GM21526 (cell line): ENCODE measurements around the gene ATP13A3.
"Not testable (repeated sequence)": the region's sequence is repeated elsewhere in the genome, so short reads cannot be mapped to it uniquely, and the experiment has no call there.

ENCODE experiments used
- ATAC-seq: cut with Tn5 transposase; IDR thresholded peaks from one replicate; pipeline ENCODE4 v1.9.1; 2021; ENCODE audit warnings: moderate library complexity; ENCODE audit not compliant: unreplicated experiment, low FRiP score

Gene ATP13A3

DNA sequence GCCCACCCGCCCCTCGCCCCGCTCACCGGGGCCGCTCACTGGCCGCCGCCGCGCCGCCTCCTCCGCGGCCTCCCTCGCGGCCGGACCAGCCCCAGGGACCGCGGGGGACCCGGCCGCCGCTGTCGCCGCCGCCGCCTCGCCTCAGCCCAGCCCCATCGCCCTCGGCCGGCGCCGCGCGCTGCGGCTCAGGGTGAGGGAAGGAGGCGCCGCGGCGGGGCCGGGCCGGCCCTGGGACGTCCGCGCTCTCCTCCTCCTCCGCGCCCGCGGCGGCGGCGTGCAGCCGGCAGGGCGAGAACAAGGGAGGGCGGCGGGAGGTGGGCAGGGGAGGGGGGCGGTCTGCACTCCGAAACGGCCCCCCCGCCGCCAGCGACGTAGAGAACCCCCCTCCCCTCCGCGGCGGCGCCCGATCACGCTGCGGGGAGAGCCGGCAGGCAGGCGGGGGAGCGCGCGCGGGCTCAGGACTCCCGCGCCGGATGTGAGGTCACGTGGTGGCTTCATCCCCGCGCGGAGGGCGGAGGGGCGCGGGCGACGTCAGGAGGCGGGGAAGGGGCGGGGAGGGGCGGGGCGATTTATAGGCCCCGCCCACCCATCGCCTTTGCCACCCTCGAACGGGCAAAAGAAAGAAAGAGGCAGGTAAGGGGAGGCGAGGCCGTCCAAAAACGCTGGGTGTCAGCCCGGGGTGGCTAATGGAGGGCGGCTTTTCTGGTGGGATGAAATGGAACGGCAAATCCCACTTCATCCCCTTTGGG, at the start of gene ATP13A3:
Gene ATP13A3 (minus strand): TSS at position 463 of the 749 bp plus-strand sequence. CDS start 24,812 bp downstream, outside the sequence.
- peak; percentile 58 for ATAC-seq

DNA sequence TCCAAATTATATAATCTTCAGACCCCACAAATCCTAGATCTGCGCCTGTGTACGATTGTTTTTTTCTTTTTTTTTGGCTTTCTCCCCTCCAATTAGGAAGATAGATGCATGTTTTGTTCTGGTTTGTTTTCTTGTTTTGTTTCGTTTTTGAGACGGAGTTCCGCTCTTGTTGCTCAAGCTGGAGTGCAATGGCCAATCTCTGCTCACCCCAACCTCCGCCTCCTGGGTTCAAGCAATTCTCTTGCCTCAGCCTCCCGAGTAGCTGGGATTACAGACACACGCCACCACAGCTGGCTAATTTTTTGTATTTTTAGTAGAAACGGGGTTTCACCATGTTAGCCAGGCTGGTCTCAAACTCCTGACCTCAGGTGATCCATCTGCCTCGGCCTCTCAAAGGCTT, 48.4 kb upstream of the ATP13A3 start:
- ATAC-seq: not testable (repeated sequence)

DNA sequence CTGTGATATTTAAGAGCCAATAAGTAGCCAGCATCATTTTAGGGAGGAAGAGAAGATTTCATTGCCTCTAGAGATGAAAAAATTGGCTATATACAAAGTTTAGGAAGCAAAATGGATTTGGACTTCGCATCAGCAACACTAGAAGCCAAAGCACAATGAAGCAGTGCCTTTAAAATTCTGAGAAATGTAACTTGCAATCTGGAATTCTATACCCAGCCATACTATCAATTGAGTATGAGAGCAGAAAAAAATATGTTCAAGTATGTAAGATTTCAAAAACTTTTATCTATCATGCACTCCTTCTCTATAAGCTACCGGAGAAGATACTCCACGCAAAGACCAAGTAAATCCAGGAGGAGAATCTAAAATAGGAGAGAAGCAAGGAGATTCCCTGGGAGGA, 47.4 kb upstream of the ATP13A3 start:
- no peak for ATAC-seq

DNA sequence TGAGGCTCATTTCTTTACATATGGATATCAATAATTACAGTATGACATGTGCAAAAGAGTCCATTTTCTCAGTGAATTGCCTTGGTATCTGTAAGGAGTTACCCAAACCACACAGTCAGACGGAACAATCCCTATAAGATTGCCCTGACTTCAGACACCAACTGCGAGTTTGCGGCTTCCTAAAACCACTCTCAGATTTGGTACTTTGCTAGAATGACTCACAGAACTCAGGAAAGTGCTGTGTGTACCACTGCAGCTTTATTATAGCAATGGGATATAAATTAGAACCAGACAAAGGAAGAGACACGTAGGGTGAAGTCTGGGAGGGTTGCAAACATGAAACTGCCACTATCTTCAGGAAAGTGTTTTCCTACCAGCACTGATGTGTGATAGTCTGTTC, 45.8 kb upstream of the ATP13A3 start:
- no peak for ATAC-seq

DNA sequence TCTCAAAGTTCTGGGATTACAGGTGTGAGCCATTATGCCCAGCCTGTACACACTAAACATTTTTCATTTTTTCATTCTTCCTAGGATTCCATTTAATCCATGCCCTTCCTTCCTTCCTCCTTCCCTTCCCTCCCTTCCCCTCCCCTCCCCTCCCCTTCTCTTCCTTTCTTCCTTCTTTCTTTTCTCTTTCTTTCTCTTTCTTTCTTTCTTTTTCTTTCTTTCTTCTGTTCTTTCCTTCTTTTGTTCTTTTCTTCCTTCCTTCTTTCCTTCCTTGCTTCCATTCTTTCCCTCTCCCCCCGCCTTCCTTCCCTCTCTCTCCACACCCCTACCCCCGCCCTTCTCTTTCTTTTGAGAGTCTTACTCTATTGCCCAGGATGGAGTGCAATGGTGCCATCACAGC, 40.9 kb upstream of the ATP13A3 start:
- no peak for ATAC-seq

DNA sequence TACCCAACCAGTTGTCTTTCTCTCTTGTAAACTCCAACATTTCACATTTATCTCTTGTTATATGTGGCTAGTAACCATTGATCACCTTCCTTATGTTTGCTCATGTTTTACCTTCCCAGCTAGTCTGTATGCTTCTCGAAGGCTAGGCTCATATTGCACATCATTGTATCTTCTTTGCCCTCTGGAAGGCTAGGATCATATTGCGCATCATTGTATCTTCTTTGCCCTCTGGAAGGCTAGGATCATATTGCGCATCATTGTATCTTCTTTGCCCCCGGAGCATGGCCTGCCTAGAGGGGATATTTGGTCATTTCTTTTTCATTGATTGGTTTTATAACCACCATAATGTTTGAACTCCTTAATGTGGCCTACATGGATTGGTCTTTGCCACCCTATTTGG, 39.4 kb upstream of the ATP13A3 start:
- ATAC-seq: no peak

DNA sequence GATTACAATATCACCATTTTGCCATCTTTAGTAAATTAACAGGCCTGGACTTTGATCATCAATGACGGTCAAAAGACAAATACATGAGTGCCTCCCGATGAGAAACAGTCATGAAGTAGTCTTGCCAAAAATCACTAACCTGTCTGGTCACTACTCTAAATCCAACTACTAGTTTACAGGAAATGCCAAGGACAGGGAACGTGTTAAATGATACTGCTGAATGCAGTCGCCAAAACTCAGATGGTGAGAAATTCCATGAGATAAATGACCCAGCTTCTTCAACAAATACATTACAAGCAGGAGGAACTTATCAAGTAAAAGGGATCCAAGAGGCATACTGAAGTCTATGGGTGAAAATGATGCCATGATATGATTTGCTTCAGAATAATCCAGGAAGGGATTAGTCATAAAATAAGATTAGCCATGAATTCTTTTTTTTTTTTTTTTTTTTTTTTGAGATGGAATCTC, 35.8 kb upstream of the ATP13A3 start:
- no peak for ATAC-seq

DNA sequence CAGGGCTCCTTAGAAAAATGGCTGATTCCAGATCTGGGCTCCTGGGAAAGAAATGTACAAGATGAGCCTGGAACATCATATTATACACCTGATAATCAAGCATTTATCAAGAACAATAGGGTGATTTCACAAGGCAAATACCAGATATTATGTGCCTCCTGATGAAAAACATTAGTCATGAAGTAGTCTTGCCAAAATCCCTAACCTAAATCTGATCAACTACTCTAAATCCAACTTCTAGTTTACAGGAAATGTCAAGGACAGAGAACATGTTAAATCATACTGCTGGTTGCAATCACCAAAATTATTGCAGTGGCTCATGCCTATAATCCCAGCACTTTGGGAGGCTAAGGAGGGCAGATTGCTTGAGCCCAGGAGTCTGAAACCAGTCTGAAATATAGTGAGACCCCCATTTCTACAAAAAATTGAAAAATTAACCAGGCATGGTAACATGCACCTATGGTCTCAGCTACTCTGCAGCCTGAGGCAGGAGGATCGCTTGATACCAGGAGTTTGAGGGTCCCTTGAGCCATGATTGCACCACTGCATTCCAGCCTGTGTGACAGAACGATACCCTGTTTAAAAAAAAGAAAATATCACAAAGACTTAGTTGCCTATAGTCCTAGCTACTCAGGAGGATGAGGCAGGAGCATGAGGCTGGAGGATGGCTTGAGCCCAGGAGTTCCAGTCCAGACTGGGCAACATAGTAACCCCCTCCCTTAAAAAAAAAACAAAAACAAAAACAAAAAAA, 34.9 kb upstream of the ATP13A3 start:
- ATAC-seq: no peak

DNA sequence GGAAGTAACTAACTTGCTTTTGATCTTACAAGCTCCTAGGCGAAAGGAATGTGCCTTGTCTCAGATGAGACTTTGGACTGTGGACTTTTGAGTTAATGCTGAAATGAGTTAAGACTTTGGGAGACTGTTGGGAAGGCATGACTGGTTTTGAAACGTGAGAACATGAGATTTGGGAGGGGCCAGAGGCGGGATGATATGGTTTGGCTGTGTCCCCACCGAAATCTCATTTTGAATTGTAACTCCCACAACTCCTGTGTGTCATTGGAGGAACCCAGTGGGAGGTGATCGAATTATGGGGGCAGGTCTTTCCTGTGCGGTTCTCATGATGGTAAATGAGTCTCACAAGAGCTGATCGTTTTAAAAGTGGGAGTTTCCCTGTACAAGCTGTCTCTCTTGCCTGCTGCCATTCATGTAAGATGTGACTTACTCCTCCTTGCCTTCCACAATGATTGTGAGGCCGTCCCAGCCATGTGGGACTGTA, 33.9 kb upstream of the ATP13A3 start:
- ATAC-seq: peak; percentile 55

DNA sequence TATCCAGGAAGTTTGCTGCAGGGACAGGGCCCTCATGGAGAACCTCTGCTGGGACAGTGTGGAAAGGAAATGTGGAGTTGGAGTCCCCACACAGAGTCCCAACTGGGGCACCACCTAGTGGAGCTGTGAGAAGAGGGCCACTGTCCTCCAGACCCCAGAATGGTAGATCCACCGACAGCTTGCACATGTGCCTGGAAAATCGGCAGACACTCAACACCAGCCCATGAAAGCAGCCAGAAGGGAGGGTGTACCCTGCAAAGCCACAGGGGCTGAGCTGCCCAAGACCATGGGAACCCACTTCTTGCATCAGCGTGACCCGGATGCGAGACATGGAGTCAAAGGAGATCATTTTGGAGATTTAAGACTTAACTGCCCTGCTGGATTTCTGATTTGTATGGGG, 33.4 kb upstream of the ATP13A3 start:
- not testable (repeated sequence) for ATAC-seq

DNA sequence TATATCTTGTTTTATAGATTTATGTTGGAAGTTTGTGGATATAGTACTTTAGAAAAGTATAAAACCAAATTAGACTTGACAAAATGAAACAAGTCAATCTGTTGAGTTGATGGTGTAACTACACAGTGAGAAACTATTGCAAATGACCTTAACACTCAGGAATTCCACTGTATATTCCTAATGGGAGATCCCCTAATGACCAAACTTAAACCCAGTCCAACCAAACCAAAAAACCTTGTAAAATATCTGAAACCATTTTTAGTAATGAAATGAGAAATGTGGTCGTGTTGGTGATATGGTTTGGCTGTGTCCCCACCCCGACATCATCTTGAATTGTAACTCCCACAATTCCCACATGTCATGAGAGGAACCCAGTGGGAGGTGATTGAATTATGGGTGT, 31.9 kb upstream of the ATP13A3 start:
- no peak for ATAC-seq

DNA sequence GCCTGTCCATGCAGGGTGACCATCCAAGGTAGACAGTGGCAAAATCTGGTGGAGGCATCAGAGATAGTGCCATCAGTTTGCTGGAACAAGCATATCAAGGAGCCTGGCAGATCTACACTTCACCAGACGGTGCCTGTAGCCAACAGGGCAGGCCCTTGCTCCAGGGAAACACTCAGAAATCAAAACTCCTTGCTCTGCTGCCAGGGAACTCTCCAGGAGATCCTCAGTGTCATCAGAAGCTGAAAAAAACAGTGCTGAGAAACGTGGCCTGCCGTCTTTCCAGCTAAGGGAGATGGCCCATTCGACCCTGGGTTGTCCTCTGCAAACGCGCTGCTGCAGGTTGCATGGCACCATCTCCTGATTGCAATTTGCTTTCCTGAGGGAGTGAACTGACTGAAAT, 30.5 kb upstream of the ATP13A3 start:
- ATAC-seq: no peak

DNA sequence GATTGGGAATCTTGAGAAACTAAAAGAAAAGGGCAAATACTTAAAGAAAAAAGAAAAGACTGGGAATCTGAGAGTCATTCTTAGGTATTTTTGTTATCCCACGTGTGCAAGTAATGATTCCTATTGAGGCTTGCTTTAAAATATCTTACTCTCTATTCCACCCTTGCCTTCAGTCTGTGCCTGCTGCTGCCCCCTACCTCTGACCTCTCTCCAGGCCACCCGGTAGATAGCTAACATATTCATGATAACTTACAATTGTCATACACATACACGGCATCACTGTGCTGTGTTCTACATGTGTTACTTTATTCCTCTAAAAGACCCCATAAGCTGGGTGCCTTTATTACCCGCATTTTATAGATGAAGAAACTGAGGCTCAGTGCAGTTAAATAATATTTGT, 27.8 kb upstream of the ATP13A3 start:
- ATAC-seq: no peak

DNA sequence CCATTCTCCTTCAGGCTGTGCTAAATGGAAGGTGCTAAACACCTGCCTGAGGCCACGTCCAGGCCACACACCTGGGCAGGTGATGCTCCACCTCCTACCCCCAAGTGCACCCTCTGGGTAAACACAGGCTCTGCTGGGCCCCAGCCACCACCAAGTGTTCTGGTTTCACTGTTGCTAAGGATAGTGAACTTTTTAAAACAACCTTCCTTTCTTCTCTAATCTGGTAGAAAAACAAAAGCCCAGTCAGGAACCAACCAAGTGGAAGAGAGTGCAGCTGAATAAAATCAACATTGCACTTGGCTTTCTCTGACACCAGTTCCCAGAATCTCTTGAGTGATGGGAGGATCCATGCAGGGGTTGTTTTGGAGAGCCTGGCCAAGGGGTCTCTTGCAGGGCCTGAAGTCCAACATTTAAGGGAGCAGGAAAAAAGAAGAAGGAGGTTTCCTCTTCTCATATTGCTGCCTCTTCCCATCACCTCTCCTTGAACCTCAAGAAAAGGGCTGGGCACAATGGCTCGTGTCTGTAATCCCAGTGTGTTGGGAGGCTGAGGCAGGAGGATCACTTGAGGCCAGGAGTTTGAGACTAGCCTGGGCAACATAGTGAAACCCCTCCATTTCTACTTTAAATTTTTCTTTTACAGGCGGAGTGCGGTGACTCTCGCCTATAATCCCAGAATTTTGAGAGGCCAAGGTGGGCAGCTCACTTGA, 26.2 kb upstream of the ATP13A3 start:
- ATAC-seq: no peak

DNA sequence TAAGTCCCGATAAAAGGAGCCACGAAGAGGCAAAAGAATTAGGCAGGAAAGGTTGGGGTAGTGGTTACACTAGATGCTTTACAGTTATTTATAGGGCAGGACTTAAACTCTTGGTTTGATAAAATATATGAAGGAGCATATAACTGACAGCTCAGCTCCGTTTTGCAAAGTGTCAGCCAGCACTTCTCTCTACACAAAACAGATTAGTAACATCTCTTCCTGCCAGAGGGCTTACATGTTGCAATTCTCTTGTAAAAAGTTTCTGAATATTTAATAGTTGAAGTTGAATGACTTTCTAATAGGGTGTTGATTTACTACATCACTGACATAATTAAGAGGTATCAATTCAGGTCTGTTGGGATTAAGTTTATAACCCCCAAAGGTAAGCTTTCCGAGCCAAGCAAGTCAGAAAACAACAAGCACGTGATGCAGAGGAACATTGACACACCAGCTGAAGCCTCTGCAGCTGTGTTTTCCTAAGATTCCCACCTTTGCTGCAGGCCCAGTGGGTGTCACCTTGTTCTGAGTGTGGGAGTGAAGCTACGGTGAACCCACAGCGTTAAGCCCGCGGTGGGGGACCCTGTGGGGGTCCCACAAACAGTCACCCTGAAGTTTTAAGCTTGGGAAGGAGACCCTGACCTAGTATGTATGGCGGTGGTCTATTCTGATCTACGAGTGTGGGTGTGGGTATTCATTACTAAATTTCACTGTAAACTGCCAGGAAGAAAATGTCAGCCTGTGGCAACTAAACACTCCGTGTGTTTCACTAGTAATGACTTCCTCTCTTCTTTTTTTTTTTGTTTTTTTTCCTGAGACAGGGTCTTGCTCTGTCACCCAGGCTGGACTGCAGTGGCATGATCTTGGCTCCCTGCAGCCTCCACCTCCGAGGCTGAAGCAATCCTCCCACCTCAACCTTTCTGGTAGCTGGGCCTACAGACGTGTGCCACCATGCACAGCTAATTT, 22.0 kb upstream of the ATP13A3 start:
- no peak for ATAC-seq

DNA sequence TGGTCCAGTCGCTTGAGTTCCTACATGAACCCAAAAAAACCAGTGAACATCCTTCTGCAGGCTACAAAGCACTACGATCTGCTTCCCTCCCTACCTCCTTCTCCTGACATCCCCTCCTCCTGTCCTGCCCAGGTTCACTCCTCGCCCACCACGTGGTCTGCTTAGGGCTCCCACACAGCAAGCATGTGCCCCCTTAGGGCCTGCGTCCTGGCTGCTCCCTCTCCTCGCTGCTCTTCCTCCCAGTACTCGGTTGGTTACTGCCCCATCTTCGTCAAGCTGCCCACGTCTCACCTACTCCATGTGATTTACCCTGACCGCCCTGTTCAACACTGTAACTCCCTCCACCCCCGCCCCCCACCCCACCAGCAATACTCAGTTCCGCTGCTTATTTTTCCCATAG, 20.8 kb upstream of the ATP13A3 start:
- no peak for ATAC-seq

DNA sequence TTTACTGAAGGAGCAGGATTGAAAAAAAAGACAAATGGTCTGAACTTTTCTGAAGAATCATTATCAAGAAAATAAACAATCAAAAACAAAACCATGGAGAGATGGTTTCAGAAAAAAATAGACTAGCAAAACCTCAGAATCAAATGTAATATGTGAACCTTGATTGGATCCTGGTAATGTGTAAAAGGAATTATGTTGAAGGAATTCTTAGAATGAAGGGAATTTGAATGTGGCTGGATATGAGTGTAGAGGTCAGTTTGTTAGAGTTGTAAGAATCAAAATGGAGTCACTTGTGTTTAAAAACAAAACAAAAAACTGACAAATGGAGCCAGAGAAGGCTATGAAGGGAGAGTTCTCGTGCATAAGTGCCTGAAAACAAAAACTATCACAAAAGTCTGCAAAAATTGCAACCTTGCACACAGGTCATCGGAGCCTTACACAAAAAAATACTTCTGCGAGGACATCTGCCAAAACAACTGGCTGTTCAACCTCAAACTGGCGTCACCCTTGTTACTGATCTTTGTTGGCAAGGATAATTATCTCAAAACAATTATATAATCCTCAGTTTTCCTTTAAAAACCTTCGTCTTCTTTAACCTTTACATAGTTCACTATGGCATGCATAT, 19.1 kb upstream of the ATP13A3 start:
- no peak for ATAC-seq

DNA sequence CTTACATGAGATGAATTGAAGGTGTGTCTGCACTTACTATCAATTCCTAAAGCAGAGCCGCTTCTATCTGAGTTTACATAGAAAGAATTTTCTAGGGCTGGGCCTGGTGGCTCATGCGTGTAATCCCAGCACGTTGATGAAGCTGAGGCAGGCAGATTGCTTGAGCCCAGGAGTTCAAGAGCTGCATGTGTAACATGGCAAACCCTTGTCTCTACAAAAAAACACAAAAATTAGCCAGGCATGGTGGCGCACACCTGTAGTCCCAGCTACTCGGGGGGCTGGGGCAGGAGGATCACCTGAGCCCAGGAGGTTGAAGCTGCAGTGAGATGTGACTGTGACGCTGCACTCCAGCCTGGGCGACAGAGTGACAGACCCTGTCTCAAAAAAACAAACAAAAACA, 18.1 kb upstream of the ATP13A3 start:
- no peak for ATAC-seq

DNA sequence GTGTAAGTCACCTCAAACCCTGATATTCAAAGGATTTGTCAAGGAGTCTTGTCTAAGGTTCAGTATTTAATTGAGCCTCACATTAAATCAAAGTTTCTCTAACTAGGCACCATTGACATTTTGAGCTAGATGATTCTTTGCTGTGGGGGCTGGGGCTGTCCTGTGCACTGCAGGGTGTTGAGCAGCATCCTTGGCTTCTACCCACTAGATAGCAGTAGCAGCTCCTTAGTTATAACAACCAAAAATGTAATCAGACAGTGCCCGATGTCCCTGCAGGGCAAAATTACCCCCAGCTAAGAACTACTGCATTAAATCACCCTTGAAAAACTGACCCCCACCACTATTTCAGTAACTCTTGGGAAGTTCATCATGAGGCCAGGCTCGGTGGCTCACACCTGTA, 17.3 kb upstream of the ATP13A3 start:
- no peak for ATAC-seq

DNA sequence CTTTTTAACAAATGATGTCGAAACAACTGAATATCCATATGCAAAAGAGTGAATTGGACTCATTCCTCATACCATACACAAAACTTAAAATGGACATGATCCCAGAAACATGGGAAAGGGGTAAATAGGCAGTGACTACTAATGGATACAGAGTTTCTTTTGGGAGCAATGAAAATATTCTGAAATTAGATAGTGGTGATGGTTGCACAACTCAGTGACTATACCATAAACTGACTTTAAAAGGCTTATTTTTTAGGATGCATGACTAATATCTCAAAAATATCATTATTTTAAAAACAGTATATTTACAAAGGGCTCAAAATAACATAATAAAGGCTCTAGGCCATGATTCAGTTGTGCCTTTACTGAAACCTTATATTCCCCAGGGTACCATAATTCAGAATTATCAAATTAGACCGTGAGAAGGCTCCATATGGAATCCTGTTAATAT, 16.3 kb upstream of the ATP13A3 start:
- ATAC-seq: no peak
